Stimulated activated CD4-positive, alpha-beta T cell treated with anti-CD3 and anti-CD28 coated beads, Interleukin-4, amount 100 ng/mL, for 24 hours (primary cell): ENCODE measurements around the gene CCDC106.

Experiments
- DNase-seq: peaks from one replicate; pipeline ENCODE4 v3.0.0-alpha.2; 2020

Gene CCDC106

GRCh38 chr19:55670280-55671053 lies 22.5 kb downstream of the CCDC106 start:
- no peak for DNase-seq

GRCh38 chr19:55671054-55671378 lies 23.0 kb downstream of the CCDC106 start:
- DNase-seq = no peak

GRCh38 chr19:55672418-55672817 lies 24.4 kb downstream of the CCDC106 start:
- no peak for DNase-seq

GRCh38 chr19:55673465-55673864 lies 25.5 kb downstream of the CCDC106 start:
- no peak for DNase-seq

GRCh38 chr19:55673889-55674288 lies 25.9 kb downstream of the CCDC106 start:
- no peak for DNase-seq

- DNase-seq = no peak
Observed at GRCh38 chr19:55674459-55674840, 26.4 kb downstream of the CCDC106 start.

GRCh38 chr19:55674841-55675660 lies 27.0 kb downstream of the CCDC106 start, which contains the start of gene EPN1:
TSS of gene EPN1 (plus strand) at chr19:55675226. CDS start at chr19:55678628, 3,402 bp downstream.
- DNase-seq = peak; percentile 98

- no peak for DNase-seq
Observed at GRCh38 chr19:55675661-55676354, 27.8 kb downstream of the CCDC106 start.

- DNase-seq = no peak
Observed at GRCh38 chr19:55676383-55676782, 28.4 kb downstream of the CCDC106 start.

- no peak for DNase-seq
Observed at GRCh38 chr19:55676889-55677505, 29.0 kb downstream of the CCDC106 start.

- DNase-seq = no peak
Observed at GRCh38 chr19:55677572-55678028, 29.6 kb downstream of the CCDC106 start.

GRCh38 chr19:55678121-55678671 lies 30.2 kb downstream of the CCDC106 start:
- no peak for DNase-seq

- no peak for DNase-seq
Observed at GRCh38 chr19:55679343-55680257, 31.6 kb downstream of the CCDC106 start.

- no peak for DNase-seq
Observed at GRCh38 chr19:55680339-55681130, 32.5 kb downstream of the CCDC106 start.

- no peak for DNase-seq
Observed at GRCh38 chr19:55681131-55682092, 33.4 kb downstream of the CCDC106 start.

GRCh38 chr19:55683449-55684261 lies 35.6 kb downstream of the CCDC106 start:
- no peak for DNase-seq

- no peak for DNase-seq
Observed at GRCh38 chr19:55684946-55685681, 37.1 kb downstream of the CCDC106 start.

- no peak for DNase-seq
Observed at GRCh38 chr19:55685776-55686175, 37.8 kb downstream of the CCDC106 start.
